NOMO-1 (cell line): ENCODE measurements around the gene BAHCC1.
"Not testable (repeated sequence)": the region's sequence is repeated elsewhere in the genome, so short reads cannot be mapped to it uniquely, and the experiment has no call there.

Source experiments
- DNase-seq, 2 experiments: peaks; one replicate each; lab custom pipeline; 2025; ENCODE audit not compliant: unreplicated experiment in 2 of 2; lab: John Stamatoyannopoulos, UW

Gene BAHCC1

DNA sequence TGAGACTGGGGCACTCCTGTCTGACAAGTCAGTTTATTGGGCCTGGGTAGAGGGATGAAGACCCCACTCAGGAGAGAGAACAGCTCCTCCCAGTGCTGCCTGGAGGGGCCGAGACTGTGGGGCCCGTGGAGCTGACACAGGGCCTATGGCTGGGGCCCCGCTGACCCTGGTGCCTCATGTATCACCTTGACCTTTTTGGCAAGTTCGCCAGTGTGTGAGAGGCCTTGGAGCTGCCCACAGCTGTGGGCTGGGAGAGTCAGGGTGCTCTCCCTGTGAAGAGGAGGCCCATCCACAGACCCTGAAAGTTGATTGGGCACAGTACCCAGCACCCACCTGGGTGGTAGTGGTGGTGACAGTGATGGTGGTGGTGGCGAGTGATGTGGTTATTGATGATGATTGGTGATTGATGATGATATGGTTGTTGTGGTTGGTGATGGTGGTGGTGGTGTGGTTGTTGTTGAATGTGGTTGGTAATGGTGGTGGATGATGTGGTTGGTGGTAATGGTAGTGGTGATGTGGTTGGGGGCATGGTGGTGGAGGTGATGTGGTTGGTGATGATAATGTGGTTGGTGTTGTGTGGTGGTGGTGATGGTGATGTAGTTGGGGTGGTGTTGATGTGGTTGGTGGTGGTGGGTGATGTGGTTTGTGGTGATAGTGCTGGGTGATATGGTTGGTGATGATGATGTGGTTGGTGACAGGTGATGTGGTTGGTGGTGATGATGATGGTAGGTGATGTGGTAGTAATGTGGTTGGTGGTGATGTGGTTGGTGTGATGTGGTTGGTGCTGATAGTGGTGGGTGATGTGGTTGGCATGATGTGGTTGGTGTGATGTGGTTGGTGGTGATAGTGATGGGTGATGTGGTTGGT, 29.1 kb downstream of the BAHCC1 start:
- no peak for DNase-seq

- not testable (repeated sequence) for DNase-seq
Measured at GRCh38 chr17:81425041-81425440, 29.8 kb downstream of the BAHCC1 start.

- DNase-seq = not testable (repeated sequence)
Measured at GRCh38 chr17:81425716-81426392, 30.6 kb downstream of the BAHCC1 start.

DNA sequence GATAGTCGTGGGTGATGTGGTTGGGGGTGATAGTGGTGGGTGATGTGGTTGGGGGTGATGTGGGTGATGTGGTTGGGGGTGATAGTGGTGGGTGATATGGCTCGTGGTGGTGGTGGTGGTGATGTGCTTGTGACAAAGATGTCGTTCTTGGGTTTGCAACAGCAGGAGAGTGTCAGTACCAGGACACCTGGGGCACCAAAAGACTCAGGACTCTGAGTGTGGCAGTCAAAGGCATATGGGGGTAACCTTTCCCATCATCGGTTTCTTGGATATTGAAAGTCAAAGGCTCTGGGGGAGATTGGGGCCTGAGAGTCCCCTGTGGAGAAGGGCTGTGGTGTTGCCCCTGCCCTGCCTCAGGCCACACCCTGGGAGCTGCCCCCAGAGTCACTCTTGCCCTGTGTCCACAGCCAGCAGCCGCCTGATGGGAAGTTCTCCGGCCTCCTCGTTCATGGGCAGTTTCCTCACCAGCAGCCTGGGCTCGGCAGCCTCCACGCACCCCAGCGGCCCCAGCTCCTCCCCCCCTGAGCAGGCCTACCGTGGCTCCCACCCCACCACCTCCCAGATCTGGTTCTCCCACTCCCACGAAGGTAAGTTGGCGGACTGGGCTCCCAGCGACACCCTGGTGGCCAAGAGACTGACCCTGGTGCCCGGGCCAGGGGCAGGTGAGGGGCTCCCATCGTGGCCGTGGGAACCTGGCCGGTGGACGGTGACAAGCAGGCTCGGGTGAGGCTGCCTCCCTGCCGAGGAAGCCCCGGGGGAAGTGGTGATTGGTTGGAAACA, 31.3 kb downstream of the BAHCC1 start:
- no peak for DNase-seq

DNA sequence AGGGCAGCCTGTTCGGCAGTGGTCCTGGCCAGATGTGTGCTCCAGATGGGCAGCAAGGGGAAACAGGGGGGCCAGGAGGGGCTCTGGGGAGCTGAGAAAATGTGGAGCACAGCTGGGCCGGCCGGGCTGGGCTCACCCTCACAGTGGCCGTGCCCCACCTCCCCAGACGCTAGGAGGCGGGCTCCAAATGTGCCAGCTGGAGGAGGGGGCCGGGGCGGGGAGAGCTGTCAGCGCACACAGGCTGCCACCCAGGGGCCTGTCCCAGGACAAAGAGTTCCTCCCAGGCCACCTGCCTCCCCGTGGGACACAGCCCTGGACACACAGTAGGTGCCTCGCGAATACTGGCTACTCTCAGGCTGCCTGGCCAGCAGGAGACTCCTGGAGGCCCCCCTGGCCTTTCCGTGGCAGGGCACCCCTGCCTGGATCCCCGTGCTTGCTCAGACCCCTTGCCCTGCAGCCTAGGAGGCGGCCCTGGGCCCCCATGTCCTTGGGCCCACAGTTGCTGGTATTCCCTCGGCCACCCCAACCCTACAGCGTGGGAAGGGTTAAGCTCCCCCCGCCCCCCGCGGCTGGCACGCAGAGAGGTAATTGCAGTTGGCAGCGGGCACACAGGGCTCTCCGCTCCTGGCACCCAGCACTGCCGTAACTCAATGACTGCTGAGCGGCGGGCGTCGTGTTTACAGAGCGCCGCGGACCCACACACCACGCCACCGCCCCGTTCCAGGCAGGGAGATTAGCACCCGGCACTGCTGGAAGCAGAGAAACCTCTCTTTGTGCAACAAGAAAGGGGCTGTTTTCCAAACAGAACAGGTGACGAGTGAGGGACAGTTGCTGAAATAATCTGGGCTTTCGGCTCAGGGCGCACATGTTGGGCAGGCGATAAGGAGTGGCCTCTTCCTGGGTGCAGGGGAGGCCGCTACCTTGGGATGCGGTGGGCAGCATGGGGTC, 32.2 kb downstream of the BAHCC1 start:
- no peak for DNase-seq

DNA sequence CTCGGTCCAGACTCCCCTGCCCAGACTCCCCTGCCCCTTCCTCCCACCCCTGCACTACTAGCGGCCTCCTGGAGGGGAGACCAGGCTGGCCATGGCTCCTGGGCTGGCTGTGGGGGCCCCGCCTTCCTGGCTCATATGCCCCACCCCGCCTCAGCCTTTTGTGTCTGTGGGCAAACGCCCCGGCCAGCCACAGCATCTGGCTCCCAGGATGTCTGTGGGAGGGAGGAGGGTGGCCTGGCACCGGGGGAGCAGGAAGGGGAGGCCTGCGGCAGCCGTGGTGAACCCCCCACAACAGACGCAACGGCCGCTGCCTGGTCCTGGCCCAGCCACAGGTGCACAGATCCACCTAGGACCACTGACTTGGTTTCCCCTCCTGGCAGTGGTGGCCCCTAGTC, 32.9 kb downstream of the BAHCC1 start:
- DNase-seq = no peak

DNA sequence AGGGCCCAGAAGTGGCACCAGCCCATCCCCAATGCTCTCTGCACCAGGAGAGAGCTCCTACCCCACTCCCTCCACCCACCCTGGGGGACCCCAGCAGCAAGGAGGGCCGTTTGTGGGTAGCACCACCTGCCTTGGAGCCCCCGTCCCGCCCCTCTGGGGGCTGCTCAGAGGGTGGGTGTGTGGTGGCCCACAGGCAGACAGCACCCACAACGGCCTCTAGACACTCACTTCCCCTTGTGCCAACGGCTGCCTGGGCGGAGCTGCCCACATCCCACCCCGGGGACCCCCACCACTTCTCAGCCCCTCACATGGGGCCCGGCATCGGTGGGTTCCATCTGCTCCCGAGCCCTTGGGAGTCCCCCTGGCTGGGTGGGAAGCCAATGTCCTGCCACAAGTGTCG, 33.3 kb downstream of the BAHCC1 start:
- no peak for DNase-seq

DNA sequence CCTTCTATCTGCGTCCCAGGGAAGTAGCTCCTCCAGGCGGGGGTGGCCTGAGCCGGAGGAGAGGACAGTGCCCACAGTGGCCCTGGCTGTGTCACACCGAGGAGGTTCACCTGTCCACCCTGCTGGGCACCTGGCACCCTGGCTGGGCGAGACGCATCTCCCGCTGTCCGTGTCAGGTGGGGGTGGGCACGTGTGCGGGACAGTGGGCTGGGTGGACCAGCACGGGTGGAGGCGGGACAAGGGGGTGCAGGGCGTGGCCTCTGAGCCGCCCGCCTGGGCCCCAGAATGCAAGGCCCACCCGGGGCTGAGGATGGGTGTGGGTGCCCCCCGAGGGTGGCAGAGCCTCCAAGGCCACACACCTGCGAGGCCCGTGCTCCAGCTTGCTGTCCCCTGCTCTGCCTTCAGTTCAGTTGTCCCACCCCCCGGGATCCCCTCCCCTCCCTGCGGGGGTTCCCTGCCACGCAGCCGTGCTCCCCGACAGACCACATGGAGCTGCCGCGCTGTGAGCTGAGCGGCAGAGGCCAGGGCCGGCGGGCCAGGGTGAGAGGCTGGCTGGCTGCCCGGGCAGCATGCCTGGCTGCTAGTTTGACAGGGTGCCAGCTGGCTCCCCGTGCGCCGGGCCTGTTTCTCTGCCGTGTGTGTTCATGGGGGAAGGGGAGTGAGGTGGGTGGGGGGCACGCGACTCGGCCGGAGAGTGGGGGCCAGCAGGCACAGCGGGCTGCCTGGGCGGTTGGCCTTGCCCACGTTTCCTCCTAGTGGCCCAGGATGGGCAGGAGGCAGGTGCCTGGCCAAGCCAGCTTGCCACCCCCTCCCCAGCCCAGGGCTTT, 33.9 kb downstream of the BAHCC1 start:
- DNase-seq = no peak

- DNase-seq = no peak
Measured at GRCh38 chr17:81429821-81430551, 34.7 kb downstream of the BAHCC1 start.

DNA sequence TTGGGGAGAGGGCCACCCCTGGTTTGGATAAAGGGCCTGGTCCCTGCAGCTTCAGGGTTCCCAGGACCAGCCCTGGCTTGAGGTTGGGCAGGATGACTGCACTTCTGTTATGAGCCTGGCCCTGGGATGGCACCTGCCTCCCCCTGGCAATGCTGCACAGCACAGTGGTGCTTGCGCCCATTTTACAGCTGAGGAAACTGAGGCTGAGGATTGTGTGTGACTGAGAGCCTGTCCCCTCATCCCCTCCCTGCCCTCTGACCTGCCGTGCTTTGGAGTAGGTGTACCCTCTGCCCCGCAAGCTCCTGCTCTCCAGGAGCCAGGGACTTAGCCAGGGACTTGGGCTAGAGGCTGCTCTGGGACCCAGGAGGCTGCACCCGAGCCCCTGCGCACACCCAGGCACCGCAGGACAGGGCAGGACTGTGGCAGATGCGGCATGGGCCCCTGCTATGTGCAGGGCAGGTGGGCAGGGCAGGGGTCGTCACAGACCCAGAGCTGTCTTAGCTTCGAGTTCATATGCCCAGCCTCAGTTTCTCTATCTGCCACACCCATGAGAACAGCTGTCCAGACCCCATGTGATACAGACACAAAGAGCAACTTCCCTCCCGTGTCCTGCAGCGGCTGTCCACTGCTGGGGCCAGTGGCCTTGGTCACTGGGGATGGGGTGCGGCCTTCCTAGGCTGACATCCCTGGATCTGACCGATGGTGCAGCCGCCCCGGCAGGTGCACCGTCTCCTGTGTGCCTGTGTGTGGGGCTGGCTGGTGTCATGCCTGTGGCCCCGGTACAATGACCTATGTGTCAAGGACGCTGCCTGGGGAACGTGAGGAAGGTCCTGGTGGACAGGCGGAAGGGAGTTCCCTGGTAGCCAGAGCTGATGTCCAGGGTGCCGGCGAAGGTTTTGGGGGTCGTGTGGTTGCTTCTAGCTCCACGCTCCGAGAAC, 36.6 kb downstream of the BAHCC1 start:
- DNase-seq = no peak

GRCh38 chr17:81432941-81433340, 37.7 kb downstream of the BAHCC1 start:
- no peak for DNase-seq

DNA sequence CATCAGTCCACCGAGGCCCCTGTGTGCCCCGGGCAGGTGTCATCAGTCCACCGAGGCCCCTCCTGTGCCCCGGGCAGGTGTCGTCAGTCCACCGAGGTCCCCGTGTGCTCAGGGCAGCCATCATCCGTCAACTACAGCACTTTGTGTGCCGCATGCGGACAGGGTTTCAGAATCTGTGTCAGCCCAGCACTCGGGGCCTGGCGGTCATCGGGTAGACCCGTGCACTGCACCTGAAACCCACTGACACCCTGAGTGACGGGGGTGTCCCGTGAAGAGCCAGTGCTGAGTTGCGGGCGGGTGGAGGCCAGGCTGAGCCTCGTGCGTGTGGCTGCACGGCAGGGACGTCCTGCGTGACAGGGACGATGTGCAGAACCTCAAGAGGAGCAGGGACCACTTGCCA, 38.4 kb downstream of the BAHCC1 start:
- no peak for DNase-seq

DNA sequence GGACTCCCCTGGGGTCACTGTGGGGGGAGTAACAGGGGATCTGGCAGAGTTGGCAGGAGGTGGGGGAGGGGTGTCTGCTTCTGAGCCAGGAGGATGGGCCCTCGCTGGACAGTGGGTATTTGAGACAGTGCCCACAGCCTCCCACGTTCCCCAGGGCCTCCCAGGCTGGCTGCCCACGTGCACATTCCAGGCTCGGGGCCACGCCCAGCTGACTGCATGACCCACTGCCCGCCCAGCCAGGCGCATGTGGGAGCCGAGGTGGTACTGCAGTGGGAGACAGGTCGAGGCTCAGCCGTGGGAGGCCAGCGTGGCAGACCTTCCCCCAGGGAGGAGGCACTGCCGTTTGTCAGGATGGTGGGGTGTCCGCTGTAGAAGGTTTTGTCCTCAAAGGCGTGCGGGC, 38.8 kb downstream of the BAHCC1 start:
- DNase-seq = no peak

- DNase-seq = no peak
Measured at GRCh38 chr17:81434681-81435417, 39.6 kb downstream of the BAHCC1 start.

DNA sequence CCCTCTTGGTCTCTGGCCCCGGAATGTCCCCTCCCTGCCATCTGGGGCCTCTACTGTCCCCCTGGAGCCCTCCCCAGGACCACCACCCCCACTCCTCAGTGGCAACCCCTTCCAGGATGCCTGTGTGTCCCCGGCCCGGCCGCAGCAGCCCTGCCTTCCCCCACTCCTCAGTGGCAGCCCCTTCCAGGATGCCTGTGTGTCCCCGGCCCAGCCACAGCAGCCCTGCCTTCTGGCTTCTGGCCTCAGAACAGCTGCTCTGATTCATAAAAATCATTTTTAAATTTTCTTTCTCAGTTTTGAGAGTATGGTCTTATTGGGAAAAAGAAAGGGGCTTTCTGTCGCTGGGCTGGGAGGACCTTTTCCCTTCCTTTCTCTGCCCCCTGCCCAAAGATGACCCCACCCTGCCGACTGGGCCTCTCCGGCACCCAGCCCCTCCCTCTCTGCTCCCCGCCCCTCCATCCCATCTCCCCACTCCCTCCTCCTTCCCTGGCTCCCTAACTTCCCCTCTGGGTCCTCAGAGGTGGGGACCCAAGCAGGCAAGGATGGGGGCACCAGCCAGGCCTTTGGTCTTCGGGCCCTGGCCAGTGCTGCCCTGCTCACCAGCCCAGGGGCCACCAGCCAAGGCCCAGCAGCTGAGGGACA, 40.5 kb downstream of the BAHCC1 start:
- no peak for DNase-seq

DNA sequence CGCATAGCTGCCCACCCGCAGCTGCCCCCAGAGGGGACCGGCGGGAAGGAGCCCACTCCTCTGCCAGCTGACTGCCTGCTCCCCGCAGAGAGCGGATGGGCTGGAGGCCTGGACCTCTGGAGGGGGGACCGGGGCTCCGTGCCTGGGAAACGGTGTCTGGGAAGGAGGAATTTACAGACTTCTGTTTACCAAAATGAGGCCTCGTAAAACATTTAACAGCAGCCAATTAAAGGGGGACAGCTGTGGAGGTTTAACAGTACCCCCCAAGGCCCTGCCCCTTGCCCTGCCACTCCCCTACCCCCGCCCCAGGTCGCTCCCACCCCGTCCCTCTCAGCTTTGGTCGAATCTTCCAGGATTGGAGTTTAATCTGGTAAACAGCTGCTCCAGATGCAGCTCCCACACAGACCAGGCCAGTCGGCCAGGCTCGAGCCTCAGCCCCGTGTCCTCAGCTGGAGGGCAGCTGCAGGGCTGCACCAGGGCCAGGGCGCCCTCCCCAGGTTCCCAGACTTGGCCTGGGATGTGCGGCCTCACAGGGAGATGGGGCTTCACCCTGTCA, 41.1 kb downstream of the BAHCC1 start:
- DNase-seq = no peak
